SK-N-SH (cell line): ENCODE results near the gene MS4A18.

Source experiments
- EP300 ChIP-seq, 2 experiments: IDR thresholded peaks; 2 replicates each; pipeline versions ENCODE4 v1.4.0 to v1.6.1; 2012; ENCODE audit warnings: borderline replicate concordance in 1 of 2, low read depth in 1 of 2, low read length in 1 of 2
- RFX5 ChIP-seq: IDR thresholded peaks from 2 replicates; pipeline ENCODE4 v1.6.1; 2012; ENCODE audit warnings: mild to moderate bottlenecking, improper control_type of control experiment, low read length
- YY1 ChIP-seq: IDR thresholded peaks from 2 replicates; pipeline ENCODE4 v1.4.0; 2012; ENCODE audit warnings: low read depth, mild to moderate bottlenecking
- TF ChIP-seq, protein P1 (sequence below): fragments of 200-600 bp; sonication (generic); IDR thresholded peaks from 2 replicates; pipeline ENCODE4 v1.6.1; 2017; ENCODE audit warnings: antibody characterized with exemption, mild to moderate bottlenecking, moderate library complexity

DNA sequence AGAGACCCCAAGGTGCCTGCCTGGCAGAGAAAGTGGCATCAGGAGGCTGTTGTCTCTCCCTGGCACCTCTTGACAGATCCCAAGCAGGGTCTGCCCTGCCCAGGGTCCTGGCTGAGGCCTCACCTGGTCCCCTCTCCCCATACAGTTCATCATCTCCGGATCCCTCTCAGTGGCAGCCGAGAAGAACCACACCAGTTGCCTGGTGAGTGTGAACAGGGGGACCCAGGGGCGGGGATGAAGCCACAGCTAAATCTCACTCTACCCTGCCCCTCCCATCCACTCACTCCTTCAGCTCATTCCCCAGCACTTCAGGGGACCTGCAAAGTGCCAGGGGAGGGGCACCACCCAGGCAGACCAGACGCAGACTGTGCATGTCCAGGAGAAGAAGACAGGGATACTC, 46.6 kb downstream of the MS4A18 start:
- TF ChIP-seq, protein P1, sequence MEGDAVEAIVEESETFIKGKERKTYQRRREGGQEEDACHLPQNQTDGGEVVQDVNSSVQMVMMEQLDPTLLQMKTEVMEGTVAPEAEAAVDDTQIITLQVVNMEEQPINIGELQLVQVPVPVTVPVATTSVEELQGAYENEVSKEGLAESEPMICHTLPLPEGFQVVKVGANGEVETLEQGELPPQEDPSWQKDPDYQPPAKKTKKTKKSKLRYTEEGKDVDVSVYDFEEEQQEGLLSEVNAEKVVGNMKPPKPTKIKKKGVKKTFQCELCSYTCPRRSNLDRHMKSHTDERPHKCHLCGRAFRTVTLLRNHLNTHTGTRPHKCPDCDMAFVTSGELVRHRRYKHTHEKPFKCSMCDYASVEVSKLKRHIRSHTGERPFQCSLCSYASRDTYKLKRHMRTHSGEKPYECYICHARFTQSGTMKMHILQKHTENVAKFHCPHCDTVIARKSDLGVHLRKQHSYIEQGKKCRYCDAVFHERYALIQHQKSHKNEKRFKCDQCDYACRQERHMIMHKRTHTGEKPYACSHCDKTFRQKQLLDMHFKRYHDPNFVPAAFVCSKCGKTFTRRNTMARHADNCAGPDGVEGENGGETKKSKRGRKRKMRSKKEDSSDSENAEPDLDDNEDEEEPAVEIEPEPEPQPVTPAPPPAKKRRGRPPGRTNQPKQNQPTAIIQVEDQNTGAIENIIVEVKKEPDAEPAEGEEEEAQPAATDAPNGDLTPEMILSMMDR, result no peak
- TF ChIP-seq RFX5 (no peak), EP300 (IDR thresholded peaks at IDR 0.05; ENCODE audit: borderline replicate concordance in 1 of 2, low read depth in 1 of 2, low read length in 1 of 2) (no peak), YY1 (no peak)
